NCI-H1436 treated with DMSO at 0.1 percent for 48 hours (cell line): ENCODE data around the gene PAQR6.

Experiments
- DNase-seq: peaks from one replicate; lab custom pipeline; 2025; lab: John Stamatoyannopoulos, UW

The PAQR6 gene

DNA sequence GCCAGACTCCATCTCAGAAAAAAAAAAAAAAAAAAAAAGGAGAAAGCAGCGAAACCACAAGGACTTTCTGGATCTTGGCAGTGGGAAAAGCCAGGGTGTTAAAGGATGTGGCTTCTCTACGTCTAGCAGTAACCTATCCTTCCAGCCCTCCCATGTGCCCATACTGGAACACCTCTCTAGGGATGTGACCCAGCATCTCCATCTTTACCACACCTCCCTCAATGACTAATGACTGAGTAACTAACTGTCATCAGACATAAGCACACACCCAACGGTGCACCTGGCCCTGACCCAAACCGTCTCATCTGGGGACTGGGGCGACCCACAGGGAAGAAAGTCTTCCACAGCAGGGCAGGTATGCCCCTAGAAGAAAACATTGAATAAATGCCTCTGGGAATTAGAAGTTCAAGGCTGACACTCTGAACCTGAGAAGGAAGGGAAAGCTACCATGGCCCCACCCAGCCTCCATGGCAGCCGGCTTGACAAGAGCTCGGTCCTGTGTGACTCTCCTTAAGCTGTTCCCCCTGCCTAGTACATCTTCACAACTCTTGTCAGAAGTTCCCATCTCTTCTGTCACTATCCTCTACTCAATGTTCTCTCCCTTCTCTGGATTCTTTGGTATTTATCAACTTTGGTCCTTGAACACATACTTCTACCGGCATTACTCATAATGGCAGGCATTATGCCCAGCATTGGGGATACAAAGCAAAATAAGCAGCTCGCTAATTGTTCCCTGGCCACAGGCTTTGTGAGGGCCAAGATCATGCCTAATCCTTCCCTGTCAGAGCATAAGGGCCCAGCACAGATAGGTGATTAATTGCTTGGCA is 14.8 kb upstream of the PAQR6 start:
- no peak for DNase-seq

DNA sequence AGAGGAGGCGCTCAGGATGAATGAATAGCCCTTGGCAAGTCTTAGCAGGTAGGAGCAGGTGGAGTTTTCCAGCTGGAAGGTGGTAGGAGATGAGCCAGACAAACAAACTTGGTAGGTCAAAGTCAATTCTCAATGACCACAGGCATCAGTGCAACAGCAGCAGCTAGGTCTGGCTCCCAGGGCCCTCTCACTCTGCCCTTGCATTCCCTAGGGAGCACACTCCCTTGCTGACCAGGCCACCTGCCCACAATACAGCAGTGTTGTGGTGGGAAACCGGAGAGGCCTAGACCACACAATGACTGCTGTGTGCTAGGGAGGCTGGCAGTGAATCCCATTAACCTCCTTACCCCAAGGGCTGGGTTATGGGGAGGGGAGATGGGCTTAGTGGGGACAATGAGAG is 13.0 kb upstream of the PAQR6 start:
- DNase-seq: no peak

DNA sequence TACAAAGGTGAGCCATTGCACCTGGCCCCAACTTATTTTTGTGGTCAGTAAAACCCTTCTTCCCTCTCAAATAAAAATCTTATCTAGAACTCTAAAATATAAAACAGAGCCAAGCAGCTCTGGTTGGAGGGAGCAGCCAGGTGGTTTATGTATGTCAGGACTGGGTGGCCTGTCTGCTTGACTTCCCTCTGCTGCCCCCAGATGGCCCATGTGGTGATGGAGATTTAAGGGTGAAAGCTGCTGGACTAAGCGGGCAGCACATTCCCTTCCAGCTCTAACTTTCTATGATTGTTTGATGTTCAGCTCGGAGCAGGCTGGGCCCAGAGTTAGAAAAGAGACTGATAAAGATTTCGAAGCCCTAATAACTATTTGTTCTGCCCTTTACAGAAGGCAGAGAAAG is 11.9 kb upstream of the PAQR6 start:
- no peak for DNase-seq

DNA sequence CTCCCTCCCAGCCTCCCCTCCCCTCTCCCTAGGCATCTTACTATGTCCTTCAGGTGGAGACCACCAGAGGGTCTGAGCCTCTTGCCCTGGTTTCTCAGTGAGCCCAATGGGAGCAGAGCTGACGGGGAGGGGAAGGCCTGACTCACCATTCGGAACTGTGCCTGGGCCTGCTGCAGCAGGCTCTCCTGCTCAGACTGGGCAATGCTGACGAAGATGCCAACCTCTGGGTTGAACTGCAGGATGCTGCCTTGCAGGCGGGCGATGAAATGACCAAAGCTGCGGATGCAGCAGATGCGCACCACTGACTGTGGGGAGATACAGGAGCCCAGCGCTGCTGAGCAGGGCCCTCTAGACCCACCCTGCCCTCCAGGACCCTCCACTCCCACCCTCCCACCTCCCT is 11.0 kb upstream of the PAQR6 start:
- DNase-seq: no peak

DNA sequence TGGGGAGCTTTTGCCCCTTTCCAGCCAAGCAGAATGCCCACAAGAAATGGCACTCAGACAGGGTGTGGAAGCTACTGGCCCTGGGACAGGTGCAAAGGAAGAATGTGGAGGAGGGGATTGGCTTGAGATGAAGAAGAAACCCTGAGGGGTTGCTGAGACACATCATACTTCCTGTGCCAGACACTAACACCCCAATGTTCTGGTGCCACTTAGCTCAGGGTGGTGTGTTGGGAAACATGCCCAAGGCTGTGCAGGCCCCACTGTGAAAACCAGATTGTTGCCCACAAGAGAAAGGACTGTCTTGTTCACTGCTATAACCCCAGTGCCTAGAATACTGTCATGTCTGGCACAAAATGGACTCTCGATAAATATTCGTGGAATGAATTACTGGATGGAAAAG is 9.9 kb upstream of the PAQR6 start:
- no peak for DNase-seq

DNA sequence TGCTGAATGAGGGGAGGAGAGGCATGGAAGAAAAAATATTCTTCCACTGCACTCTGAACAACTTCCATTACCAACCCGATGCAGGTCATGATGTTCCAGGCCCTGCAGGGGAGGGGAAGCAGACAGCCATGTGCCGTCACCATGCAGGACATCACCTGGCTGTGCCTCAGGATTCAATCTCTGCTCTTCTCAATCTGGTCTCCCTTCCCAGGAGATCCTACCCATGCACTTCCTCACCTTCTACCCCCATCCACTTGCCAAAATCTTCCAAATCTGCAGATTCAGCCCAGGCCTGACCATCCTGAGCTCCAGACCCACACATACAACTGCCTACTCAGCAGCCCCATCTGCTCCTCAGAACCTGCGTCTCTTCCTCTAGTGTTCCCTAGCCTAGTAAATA is 5.8 kb upstream of the PAQR6 start:
- DNase-seq: no peak

DNA sequence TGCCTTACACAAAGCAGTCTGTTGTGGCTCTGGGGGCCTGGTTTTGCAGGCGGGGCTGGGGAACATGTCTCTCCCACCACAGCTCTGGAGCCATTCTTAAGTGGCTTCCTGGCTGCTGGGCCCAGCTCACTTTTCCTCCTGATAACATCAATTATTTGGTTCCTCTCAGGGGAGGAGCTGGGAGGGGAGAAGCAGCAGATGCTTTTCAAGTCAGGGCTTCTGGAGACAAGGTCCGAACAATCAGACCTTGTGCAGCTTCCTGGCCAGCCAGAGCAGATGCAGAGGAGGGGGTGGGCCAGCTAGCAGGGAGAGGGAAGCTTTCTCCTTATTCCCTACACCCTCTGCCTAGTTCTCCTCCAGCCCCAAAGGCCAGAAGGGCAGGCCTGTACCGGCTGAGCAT is 3.7 kb upstream of the PAQR6 start:
- no peak for DNase-seq

DNA sequence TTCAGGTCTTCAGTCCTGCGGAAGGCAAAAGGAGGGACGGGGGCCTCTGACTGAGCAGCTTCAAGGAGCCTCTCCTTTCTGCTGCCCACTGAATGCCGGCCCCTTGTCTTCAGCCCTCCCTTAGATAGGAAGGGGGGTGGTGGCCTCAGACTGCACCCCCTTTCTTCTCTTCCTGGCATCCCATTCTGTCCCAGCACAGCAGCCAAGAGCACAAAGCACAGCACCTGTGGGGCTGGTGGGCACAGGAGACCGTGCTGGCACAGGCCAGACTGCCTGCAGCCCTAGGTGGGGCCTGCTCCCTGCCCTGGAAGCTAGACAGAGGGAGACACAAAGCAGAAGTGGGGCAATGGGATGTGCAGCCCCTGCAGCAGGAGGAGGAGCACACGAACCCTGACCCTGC is 1.7 kb upstream of the PAQR6 start:
- DNase-seq: no peak

DNA sequence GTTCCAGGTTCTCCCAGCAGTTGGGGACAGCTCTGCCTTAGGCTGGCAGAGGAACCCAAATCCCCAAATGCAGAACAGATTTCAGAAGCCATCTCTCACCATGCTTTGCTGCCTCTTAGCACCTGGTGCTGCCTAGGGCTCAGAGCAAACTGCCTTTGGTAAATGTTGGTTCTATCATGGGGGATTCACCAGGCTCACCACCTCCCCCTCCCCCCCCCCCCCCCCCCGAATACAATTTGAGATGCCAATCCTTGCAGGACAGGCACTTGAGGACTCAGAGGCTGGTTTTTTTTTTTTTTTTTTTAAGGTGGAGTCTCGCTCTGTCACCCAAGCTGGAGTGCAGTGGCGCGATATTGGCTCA is 447 bp upstream of the PAQR6 start:
- no peak for DNase-seq

DNA sequence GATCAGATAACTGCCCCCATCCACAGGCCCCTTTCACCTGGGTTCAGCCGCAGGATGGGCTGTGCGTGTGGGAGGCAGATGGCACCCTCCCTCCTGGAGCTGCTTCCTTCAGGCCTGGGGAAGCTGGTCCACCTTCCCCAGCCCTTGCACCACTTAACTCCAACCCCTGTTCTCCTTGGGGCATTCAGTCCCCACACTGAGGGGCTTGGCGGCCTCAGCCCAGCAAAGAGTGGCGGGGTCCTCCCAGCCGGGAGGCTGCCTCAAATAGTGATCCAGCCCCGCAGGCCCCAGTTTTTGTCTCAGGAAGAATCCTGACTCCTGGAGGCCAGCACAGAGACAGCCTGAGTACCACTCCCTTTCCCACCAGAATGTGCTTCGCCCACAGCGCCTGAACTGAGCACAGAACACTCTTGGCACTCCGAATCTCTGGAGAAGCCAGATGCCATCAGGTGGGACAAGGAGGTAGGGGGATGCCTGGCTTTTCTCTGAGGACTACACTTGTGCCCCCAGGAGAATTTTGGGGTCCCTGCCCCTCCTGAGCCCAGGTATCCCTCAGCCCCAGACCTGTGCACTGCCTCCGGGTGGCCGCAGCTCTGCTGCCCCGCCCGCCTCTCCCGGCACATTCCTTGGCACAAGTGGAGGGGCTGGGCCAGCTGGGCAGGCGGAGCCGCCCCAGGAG is 936 bp downstream of the PAQR6 start:
- no peak for DNase-seq

DNA sequence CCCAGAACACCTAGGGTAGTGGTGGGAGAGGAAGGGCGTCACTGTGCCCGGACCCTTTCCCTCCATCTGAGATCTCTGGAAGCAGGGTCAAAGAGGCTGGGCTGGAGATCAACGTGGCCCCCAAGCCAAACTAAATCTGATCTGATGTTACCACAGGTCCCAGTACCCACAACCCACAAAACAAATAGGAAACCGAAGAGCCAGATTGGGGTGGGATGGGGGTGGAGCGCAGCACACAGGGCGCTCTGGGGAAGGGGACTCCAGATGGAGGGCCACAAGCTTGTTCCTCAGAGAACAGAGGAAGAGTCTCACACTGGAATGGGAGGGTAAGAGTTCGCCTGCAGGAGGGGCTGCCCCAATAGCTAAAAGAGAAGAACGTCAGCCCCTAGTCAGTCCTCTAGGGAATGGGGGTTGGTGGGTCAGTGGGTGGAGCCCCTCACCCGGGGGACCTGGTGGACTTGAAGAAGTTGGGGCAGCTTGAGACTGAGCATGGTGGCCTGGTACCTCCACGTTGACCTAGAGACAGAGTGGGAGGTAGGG is 1.5 kb downstream of the PAQR6 start:
- DNase-seq: no peak

DNA sequence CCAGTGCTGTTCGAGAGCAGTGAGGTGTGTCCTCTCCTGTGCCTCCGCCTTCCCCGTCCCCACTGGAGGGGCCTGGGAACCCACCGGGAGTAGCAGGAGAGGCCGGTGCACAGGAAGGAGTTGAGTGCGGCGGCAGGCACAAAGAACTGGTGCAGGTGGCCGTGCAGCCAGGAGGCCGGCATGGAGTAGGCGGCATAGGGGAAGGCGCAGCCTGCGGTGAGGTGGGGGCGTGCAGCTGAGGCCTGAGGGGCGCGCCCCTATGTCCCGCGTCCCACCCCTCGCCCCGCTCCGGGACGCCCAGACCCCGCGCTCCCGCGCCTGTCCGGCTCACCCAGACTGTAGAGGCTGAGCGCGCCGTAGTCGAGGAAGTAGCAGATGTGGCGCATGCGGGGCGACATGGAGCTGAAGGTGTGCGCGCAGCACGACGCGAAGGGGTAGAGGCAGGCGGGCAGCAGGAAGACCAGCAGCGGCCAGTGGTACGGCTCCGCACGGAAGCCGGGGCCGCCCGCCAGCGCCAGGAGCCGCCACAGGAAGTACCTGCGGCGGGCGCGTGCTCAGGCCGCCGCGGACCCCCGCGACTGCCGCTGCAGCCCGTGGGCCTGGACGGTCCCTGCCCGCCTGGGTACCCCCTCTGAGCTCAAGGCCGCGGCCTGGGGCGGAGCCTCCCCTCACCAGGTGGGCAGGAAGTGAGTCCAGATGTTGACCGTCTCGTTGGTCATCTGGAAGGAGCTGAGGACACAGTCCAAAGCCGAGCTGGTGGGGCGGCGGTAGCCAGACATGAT is 2.2 kb downstream of the PAQR6 start:
- no peak for DNase-seq

DNA sequence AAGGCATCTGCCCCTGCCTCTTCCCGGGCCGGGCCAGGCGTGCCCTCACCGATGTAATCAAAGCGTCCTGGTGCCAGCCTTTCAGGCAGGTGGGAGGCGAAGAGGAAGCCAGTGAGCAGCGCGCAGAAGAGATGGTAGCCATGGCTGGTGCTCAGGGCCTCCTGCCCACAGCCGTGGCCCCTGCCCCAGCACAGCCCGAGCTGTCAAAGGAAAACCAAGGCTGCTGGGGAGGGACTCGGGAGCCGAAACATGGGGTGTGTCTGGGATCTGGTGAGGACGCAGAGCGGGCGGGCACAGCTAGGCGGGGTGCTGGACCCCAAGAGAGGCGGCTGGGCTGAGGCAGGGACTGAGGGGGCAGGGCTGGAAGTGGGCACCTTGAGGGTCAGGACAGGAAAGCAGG is 3.1 kb downstream of the PAQR6 start:
- no peak for DNase-seq

DNA sequence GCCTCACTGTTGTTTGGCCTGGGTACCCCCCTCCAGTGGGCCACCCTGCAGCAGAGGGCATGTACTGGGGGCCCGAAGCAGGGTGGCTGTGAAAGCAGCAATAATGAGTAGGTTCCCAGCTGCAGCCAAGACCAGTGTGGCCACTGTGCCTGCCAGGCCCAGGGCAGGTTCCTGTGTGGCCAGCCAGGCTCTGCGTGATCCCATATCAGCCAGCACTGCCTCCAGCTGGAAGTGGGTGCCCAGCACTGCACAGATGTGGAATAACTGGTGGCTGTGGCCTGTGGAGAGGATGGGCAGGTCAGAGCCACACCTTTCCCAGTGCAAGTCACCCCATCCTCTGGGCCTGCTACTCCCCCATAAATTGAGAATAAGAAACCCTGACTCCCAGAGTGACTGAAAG is 3.7 kb downstream of the PAQR6 start:
- no peak for DNase-seq

DNA sequence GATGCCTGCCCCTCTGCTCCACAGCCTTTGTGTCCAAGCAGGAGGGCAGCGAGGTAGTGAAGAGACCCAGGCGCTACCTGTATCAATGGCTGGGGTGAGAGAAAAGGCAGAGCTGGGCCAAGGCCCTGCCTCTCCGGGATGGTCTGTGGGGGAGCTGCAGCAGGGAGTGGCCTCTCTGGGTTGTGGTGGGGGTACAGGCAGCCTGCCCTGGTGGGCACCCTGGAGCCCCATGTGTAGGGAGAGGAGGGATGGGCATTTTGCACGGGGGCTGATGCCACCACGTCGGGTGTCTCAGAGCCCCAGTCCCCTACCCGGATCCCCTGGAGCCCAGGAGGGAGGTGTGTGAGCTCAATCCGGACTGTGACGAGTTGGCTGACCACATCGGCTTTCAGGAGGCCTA is 5.1 kb downstream of the PAQR6 start:
- no peak for DNase-seq

DNA sequence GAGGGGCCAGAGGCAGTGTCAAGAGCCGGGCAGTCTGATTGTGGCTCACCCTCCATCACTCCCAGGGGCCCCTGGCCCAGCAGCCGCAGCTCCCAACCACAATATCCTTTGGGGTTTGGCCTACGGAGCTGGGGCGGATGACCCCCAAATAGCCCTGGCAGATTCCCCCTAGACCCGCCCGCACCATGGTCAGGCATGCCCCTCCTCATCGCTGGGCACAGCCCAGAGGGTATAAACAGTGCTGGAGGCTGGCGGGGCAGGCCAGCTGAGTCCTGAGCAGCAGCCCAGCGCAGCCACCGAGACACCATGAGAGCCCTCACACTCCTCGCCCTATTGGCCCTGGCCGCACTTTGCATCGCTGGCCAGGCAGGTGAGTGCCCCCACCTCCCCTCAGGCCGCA is 5.9 kb downstream of the PAQR6 start, which contains the start of gene BGLAP:
TSS of gene BGLAP (plus strand) at position 259 of the 400 bp plus-strand sequence. CDS start at position 307, 48 bp downstream.
- DNase-seq: no peak

DNA sequence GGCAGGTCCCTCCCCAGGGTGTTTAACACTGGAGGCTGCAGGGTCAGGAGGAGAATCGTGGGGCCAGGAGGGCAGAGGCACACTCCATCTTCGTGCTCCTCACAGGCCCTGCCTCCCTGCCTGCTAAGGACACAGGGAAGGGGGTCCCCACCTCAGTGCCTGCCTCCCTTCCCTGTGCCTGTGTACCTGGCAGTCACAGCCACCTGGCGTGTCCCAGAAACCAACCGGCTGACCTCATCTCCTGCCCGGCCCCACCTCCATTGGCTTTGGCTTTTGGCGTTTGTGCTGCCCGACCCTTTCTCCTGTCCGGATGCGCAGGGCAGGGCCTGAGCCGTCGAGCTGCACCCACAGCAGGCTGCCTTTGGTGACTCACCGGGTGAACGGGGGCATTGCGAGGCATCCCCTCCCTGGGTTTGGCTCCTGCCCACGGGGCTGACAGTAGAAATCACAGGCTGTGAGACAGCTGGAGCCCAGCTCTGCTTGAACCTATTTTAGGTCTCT is 6.5 kb downstream of the PAQR6 start:
- DNase-seq: no peak

DNA sequence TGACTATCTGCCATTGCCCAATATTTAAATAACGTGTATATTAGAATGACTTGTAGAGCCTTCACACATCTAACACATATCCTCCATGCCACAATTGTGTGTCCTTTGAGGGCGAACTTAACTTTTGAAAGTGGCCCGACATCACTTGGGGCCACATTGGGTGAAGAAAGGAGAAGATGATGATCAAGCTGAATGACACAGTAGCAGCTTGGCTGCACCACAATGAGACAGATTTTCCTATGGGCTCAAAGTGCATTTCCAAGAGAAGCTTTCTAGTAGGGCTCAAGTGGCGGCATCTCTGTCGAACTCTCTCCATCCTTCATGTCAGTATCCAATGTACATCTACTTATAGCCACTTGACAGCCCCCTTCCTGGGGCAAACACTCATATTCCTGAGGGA is 9.6 kb downstream of the PAQR6 start:
- no peak for DNase-seq

DNA sequence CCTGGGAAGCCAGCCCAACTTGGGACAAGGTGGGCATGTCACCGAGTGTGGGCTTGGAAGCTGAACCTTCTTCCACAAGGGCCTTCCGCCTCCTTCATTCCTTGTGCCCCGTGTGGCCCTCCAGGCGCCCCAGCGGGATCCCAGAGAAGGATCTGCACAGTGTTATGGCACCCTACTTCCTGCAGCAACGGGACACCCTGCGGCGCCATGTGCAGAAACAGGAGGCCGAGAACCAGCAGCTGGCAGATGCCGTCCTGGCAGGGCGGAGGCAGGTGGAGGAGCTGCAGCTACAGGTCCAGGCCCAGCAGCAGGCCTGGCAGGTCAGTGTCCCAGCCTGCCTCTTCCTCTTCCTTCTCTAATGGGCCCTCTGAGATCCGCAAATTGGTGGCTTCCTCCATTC is 11.7 kb downstream of the PAQR6 start:
- no peak for DNase-seq

DNA sequence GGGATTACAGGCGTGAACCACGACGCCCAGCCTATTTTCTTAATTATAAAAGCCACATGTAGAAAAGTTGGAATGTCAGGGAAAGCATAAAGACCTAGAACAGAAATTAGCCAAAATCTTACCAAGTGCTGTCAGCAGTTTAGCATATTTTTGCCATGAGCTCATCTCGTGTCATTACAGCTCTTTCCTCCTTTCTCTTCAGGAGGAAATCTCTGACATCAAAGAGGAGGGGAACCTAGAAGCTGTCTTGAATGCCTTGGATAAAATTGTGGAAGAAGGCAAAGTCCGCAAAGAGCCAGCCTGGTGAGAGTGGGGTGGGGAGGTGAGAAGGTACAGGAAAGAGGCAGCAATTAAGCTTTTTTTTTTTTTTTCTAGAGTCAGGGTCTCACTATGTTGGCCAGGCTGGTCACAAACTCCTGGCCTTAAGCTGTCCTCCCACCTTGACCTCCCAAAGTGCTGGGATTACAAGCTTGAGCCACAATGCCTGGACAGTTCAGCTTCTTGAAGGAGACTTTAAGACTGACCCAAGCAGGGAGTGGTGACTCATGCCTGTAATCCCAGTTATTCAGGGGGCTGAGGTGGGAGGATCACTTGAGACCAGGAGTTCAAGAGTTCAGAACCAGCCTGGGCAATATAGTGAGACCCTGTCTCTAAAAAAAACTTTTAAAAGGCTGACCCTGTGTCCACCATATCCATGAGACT is 14.3 kb downstream of the PAQR6 start:
- no peak for DNase-seq

DNA sequence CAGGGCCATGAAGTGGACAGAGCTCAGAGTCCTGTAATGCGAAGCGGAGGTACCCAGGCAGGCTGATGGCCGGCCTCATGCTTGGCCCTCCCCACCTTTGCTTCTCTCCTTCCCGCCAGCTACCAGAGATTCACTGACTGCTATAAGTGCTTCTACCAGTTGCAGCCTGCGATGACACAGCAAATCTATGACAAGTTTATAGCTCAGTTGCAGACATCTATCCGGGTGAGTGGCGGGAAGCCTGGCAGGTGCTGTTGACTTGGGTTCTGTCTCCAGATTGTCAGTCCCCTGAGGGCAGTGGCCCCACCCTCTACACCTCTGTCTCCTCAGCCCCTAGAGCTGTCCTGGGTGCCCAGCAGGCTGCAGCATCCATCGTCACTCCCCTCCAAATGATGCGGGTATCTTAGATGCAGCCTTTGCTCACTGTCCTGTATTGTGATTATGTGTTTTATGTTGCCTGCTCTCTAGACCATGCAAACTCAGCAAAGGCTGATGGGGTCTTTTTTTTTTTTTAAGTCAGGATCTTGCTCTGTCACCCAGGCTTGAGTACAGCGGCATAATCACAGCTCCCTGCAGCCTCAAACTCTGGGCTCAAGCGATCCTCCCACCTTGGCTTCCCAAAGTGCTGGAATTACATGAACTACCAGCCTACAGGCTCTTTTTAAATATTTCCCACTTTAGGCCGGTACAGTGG is 15.5 kb downstream of the PAQR6 start:
- DNase-seq: peak; percentile 16
